Activated CD4-positive, alpha-beta T cell treated with anti-CD3 and anti-CD28 coated beads, Interleukin-2, amount 50 U/mL, for 1 hour (primary cell): ENCODE data around the gene CCL28.

Experiments
- DNase-seq: peaks from one replicate; pipeline ENCODE4 v3.0.0-alpha.2; 2020

Gene CCL28

DNA sequence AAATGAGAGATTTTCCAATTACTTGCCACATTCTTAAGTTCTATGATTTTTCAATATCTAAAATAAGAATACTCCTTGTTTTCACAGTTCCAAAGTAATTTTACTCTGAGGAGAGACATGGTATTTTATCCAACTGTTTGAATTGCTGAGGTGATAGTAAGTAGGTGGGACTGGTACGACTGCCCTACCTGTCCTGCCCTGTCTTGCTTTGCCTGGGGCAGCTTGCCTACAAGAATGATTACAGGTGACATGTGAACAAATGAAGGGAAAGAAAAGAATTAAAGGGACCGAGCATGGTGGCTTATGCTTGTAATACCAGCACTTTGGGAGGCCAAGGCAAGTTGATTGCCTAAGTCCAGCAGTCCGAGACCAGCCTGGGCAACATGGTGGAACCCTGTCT is 57.4 kb downstream of the CCL28 start:
- DNase-seq, result no peak

DNA sequence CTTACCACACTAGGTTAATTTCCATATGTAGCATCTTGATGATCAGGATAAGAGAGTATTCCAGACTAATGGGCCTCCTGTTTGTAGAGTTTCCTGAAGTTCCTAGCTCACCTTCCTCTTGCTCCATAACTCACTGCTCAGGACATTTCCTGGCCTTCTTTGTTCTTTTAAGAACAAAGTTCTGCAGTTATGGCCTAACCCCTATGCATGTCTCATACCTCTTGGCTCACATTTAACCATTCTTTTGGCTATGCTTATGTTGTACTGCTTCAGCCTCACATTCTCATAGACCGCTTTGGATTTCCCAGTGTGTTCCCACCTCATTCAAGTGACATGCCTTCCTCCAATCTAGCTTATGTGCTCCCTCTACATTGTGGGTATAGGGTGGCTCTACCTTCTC is 58.5 kb downstream of the CCL28 start:
- no peak for DNase-seq

- DNase-seq, result no peak
These were observed 59.3 kb downstream of the CCL28 start for GRCh38 chr5:43352915-43353314.

DNA sequence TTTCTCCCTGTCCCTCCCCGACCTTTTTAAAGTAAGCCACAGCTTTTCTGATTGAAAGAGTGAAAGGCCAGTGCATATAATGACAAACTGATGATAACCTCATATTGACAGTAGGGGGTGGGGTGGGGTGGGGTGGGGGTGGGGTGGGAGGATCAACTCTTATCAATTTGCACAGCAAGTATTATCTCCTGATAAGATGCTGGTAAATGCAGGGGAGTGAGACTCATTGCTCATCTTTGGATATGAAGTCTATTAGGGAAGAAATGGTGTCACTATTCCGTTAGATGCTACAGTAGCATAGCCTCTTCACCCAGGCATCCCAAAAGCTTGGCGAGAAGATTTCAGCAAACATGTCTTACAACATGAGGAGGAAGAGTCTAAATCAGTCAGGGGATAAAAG is 60.1 kb downstream of the CCL28 start:
- DNase-seq, result no peak

- DNase-seq, result no peak
These were observed 63.3 kb downstream of the CCL28 start for GRCh38 chr5:43348861-43349363.

- no peak for DNase-seq
These were observed 64.0 kb downstream of the CCL28 start for GRCh38 chr5:43348207-43348606.

DNA sequence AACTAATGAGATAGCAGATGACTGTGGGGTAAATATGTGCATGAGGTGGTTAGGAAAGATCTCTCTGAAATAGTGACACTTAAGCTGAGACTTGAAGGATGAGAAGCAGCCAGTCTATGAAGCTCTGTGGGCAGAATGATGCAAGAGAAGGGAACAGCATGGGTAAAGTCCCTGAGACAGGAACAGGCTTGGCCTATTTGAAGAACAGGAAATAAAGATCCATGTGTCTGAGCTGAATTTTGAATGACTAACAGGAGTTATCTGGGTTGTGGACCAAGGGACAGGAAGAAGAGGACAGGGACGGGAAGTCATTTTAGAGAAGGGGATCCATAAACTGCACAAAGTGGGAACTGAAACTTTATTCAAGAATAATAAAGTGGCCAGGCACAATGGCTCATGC is 73.3 kb downstream of the CCL28 start:
- no peak for DNase-seq

DNA sequence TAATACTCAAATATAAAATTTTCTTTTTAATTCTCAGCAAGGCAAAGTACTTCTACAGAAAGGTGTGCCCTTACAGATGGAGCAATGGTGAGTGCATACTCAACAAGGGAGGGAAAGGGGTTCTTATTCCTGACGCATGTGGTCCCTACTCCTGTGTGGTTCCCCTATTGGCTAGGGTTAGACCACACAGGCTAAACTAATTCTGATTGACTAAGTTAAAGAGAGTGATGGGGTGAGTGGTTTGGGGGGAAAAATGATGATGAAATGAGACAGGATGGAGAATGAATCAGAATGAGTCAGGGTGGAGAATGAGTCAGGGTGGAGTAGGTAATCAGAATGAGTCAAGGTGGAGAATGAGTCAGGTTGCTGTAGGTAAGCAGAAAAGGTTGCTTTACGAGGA is 76.0 kb downstream of the CCL28 start:
- DNase-seq, result no peak

GRCh38 chr5:43335681-43336080 is 76.5 kb downstream of the CCL28 start:
- DNase-seq, result no peak

GRCh38 chr5:43332401-43332800 is 79.8 kb downstream of the CCL28 start:
- no peak for DNase-seq
